ENCODE measurements around the gene DPEP3. TPM values are rescaled to one million over a fixed set of nuclear protein-coding genes. Genes with fewer than 3 reads are reported as not detected.
A peak's percentile ranks its signal among the peaks of the same experiment; 100 is the strongest.

DPEP3 gene
- polyA plus RNA-seq, 1 donor (not counting 4 experiments of a cell fraction or from before 2014, with no cell fraction given): not detected

- Histone ChIP-seq H3K36me3 (ENCODE audit: control insufficient read depth in 2 of 2, extremely low read depth in 1 of 2, insufficient read depth in 2 of 2, low read length in 2 of 2) (no peaks in the 10 kb centered on the region), H3K27me3 (ENCODE audit: control insufficient read depth, extremely low read depth, insufficient read depth, low read length) (no peaks in the 10 kb centered on the region), H2AFZ (ENCODE audit: control insufficient read depth, low read length) (no peak overlapping the region), H3K4me3 (ENCODE audit: control insufficient read depth in 2 of 3, extremely low read depth in 1 of 3, insufficient read depth in 2 of 3, low read depth in 1 of 3, low read length in 3 of 3) (no peak overlapping the region), H3K9me3 (ENCODE audit: control insufficient read depth, low read depth, low read length) (no peaks in the 10 kb centered on the region), H3K4me1 (ENCODE audit: control insufficient read depth, extremely low read depth, insufficient read depth, low read length) (peaks cover 15% of the 10 kb centered on the region), H3K4me2 (ENCODE audit: control insufficient read depth, extremely low read depth, insufficient read depth, low read depth, low read length) (no peak overlapping the region), H3K9me1 (ENCODE audit: control insufficient read depth, extremely low read depth, insufficient read depth, low read length) (no peaks in the 10 kb centered on the region), H4K20me1 (ENCODE audit: control insufficient read depth, extremely low read depth, insufficient read depth, low read length) (no peaks in the 10 kb centered on the region), H3K9ac (ENCODE audit: control insufficient read depth, extremely low read depth, insufficient read depth, low read length) (no peak overlapping the region), H3K79me2 (ENCODE audit: control insufficient read depth, insufficient read depth, low read length) (no peaks in the 10 kb centered on the region), H3K27ac (ENCODE audit: control insufficient read depth, insufficient read depth, low read length) (no peak overlapping the region)
- FAIRE-seq (no peak), DNase-seq (ENCODE audit: low read depth, low spot score) (no peak)
- peak in 1 of 3 experiments; percentile 23 for TF ChIP-seq CTCF (optimal IDR thresholded peaks at IDR 0.05 in 1 of 3, IDR thresholded peaks at IDR 0.05 in 1 of 3, conservative IDR thresholded peaks at IDR 0.05 in 1 of 3; ENCODE audit: extremely low read depth in 1 of 3, insufficient read depth in 2 of 3, low read length in 3 of 3)
- no peak for TF ChIP-seq EZH2 (IDR thresholded peaks at IDR 0.05; ENCODE audit: low read length)
- dilution Hi-C loops (cut with MboI; ENCODE audit: extremely low pct_ligation_motif_present, low sequenced_read_pairs): no loop called here
Observed at GRCh38 chr16:67990018-67990386, 9.7 kb upstream of the DPEP3 start.

- dilution Hi-C loops (cut with MboI; ENCODE audit: extremely low pct_ligation_motif_present, low sequenced_read_pairs): no loop called here
Observed at GRCh38 chr16:67989322-67990017, 9.2 kb upstream of the DPEP3 start.

More at GRCh38 chr16:67989322-67990017, 9.2 kb upstream of the DPEP3 start:
- peaks cover 15% of the 10 kb centered on the region for H3K4me1 ChIP-seq (ENCODE audit: control insufficient read depth, extremely low read depth, insufficient read depth, low read length)
- TF ChIP-seq CTCF (optimal IDR thresholded peaks at IDR 0.05 in 1 of 3, IDR thresholded peaks at IDR 0.05 in 1 of 3, conservative IDR thresholded peaks at IDR 0.05 in 1 of 3; ENCODE audit: extremely low read depth in 1 of 3, insufficient read depth in 2 of 3, low read length in 3 of 3): no peak
- no peak for TF ChIP-seq EZH2 (IDR thresholded peaks at IDR 0.05; ENCODE audit: low read length)
- H3K27me3 ChIP-seq (ENCODE audit: control insufficient read depth, extremely low read depth, insufficient read depth, low read length): no peaks in the 10 kb centered on the region
- H4K20me1 ChIP-seq (ENCODE audit: control insufficient read depth, extremely low read depth, insufficient read depth, low read length): no peaks in the 10 kb centered on the region
- no peaks in the 10 kb centered on the region for H3K79me2 ChIP-seq (ENCODE audit: control insufficient read depth, insufficient read depth, low read length)
- H2AFZ ChIP-seq (ENCODE audit: control insufficient read depth, low read length): no peak overlapping the region
- no peak overlapping the region for H3K4me2 ChIP-seq (ENCODE audit: control insufficient read depth, extremely low read depth, insufficient read depth, low read depth, low read length)
- no peak overlapping the region for H3K4me3 ChIP-seq (ENCODE audit: control insufficient read depth in 2 of 3, extremely low read depth in 1 of 3, insufficient read depth in 2 of 3, low read depth in 1 of 3, low read length in 3 of 3)
- DNase-seq (ENCODE audit: low read depth, low spot score) (no peak), FAIRE-seq (no peak)
- H3K36me3 ChIP-seq (ENCODE audit: control insufficient read depth in 2 of 2, extremely low read depth in 1 of 2, insufficient read depth in 2 of 2, low read length in 2 of 2): no peaks in the 10 kb centered on the region
- no peaks in the 10 kb centered on the region for H3K9me3 ChIP-seq (ENCODE audit: control insufficient read depth, low read depth, low read length)
- no peak overlapping the region for H3K27ac ChIP-seq (ENCODE audit: control insufficient read depth, insufficient read depth, low read length)
- H3K9ac ChIP-seq (ENCODE audit: control insufficient read depth, extremely low read depth, insufficient read depth, low read length): no peak overlapping the region
- H3K9me1 ChIP-seq (ENCODE audit: control insufficient read depth, extremely low read depth, insufficient read depth, low read length): no peaks in the 10 kb centered on the region

Data from keratinocyte (primary cell).